Natural killer cell (primary cell): ENCODE data around the gene TMEM170B. TPM values are rescaled to one million over a fixed set of nuclear protein-coding genes. Genes with fewer than 3 reads are reported as not detected.

Experiments used
- ATAC-seq, 3 donors: fragments of 150-1000 bp in 2 of 3; fragments of 200-7000 bp in 1 of 3; cut with Tn5 transposase; 1 replicate in 1 of 3; 2 replicates in 2 of 3; pipeline ENCODE4 v1.10.0; 2021; ENCODE audit warnings: mild to moderate bottlenecking in 2 of 3, moderate library complexity in 2 of 3
- DNase-seq, 2 donors: peaks; one replicate each; pipeline versions ENCODE4 v3.0.0 to v3.0.0-alpha.2; 2013 to 2021; ENCODE audit warnings: mixed read lengths in 1 of 2
- H3K27ac ChIP-seq: one replicate; pipeline ENCODE4 v1.5.1; 2013; ENCODE audit warnings: mild to moderate bottlenecking, low read length
- H3K27me3 ChIP-seq: one replicate; pipeline ENCODE4 v1.6.1; 2013; ENCODE audit warnings: low read length; ENCODE audit not compliant: control insufficient read depth, insufficient read depth
- H3K36me3 ChIP-seq: one replicate; pipeline ENCODE4 v1.6.1; 2013; ENCODE audit warnings: low read length; ENCODE audit not compliant: control insufficient read depth, insufficient read depth
- H3K4me1 ChIP-seq: one replicate; pipeline ENCODE4 v1.6.1; 2013; ENCODE audit warnings: low read length; ENCODE audit not compliant: control insufficient read depth, insufficient read depth
- H3K4me3 ChIP-seq: one replicate; pipeline ENCODE4 v1.5.1; 2013; ENCODE audit warnings: low read length
- H3K9me3 ChIP-seq: one replicate; pipeline ENCODE4 v1.6.1; 2013; ENCODE audit warnings: low read length; ENCODE audit not compliant: control insufficient read depth, insufficient read depth
- H3K27ac Mint-ChIP-seq, 2 donors: one replicate each; pipeline ENCODE4 v1.8.0; 2022; ENCODE audit warnings: mild to moderate bottlenecking in 2 of 2, mixed read lengths in 2 of 2, moderate library complexity in 1 of 2
- H3K27me3 Mint-ChIP-seq, 2 donors: one replicate each; pipeline ENCODE4 v1.8.0; 2022; ENCODE audit warnings: low read depth in 2 of 2, mixed read lengths in 2 of 2
- H3K36me3 Mint-ChIP-seq: one replicate; pipeline ENCODE4 v1.8.0; 2022; ENCODE audit warnings: mixed read lengths
- H3K4me1 Mint-ChIP-seq, 2 donors: one replicate each; pipeline ENCODE4 v1.8.0; 2022; ENCODE audit warnings: mixed read lengths in 2 of 2
- H3K4me3 Mint-ChIP-seq: one replicate; pipeline ENCODE4 v1.8.0; 2022; ENCODE audit warnings: mild to moderate bottlenecking, moderate library complexity, mixed read lengths
- H3K9me3 Mint-ChIP-seq, 2 donors: one replicate each; pipeline ENCODE4 v1.8.0; 2022; ENCODE audit warnings: mixed read lengths in 2 of 2
- CTCF ChIP-seq: fragments of 200-600 bp; IDR thresholded peaks from one replicate; pipeline ENCODE4 v1.8.0; 2022; ENCODE audit warnings: antibody characterized with exemption
- WGBS: methylation state at CpG from one replicate; pipeline ENCODE4 v1.1.7; 2013; ENCODE audit warnings: missing lambda C conversion rate; ENCODE audit not compliant: insufficient coverage; 5-methylcytosine and 5-hydroxymethylcytosine counted together
- intact Hi-C: fragments of 100-400 bp; cut with micrococcal nuclease; formaldehyde crosslinking; loops from one replicate; pipeline ENCODE4 v1.14.2; 2022
- total RNA-seq, 4 donors: library from RNA; stranded (reverse); fragments of 120-200 nt in 1 of 4; gene quantifications; one replicate each; pipeline versions ENCODE4 v1.2.3 to v1.2.4, GENCODE V29; 2013 to 2022

The TMEM170B gene
- total RNA-seq, 3 donors from 2014 or later (not counting 1 experiment from before 2014, with no cell fraction given) = 1.8 to 3.6 (median 2.5) TPM

DNA sequence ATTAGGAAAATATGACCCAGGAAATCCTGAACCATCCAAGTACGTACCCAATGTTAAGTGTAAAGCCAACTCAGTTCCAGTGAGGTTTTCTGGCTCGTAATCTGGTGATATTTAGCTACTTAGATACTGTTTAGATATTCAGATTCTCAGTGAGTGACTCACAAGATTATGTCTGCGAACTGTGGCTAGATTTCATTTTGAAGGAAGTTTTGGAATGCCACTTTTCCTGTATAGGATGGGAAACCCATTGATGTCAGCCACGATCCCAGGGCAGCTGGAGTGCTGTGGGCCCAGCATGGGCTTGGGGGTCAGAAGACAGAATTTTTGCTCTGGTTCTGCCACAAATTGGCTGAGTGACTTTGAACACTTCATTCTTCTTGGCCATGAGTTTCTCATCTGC is 76.3 kb downstream of the TMEM170B start:
- 82% methylated on average over 4 of the region's 4 CpGs for WGBS
- H3K27ac Mint-ChIP-seq = no peak overlapping the region
- DNase-seq = no peak
- no peaks in the 10 kb centered on the region for H3K36me3 Mint-ChIP-seq
- H3K9me3 Mint-ChIP-seq = no peaks in the 10 kb centered on the region
- intact Hi-C loops = no loop called here
- ATAC-seq = no peak
- H3K4me1 Mint-ChIP-seq = no peaks in the 10 kb centered on the region
- Histone ChIP-seq H3K27me3 (no peaks in the 10 kb centered on the region), H3K4me1 (no peaks in the 10 kb centered on the region), H3K36me3 (no peaks in the 10 kb centered on the region), H3K27ac (no peak overlapping the region), H3K4me3 (no peak overlapping the region), H3K9me3 (no peaks in the 10 kb centered on the region)
- H3K4me3 Mint-ChIP-seq = no peak overlapping the region
- no peak for TF ChIP-seq CTCF
- peaks cover 0 to 2% of the 10 kb centered on the region in 2 donors for H3K27me3 Mint-ChIP-seq

- Histone ChIP-seq H3K4me1 (no peaks in the 10 kb centered on the region), H3K9me3 (no peaks in the 10 kb centered on the region), H3K27ac (no peak overlapping the region), H3K36me3 (no peaks in the 10 kb centered on the region), H3K27me3 (no peaks in the 10 kb centered on the region), H3K4me3 (no peak overlapping the region)
- no peak for TF ChIP-seq CTCF
- Mint-ChIP-seq H3K27me3 (no peaks in the 10 kb centered on the region), H3K4me1 (no peaks in the 10 kb centered on the region), H3K9me3 (no peaks in the 10 kb centered on the region), H3K36me3 (no peaks in the 10 kb centered on the region), H3K27ac (no peak overlapping the region), H3K4me3 (no peak overlapping the region)
- DNase-seq = no peak
- intact Hi-C loops = no loop called here
- WGBS = 96% methylated on average over 8 of the region's 10 CpGs
- ATAC-seq = no peak
These were observed 77.1 kb downstream of the TMEM170B start for GRCh38 chr6:11614534-11615213.

DNA sequence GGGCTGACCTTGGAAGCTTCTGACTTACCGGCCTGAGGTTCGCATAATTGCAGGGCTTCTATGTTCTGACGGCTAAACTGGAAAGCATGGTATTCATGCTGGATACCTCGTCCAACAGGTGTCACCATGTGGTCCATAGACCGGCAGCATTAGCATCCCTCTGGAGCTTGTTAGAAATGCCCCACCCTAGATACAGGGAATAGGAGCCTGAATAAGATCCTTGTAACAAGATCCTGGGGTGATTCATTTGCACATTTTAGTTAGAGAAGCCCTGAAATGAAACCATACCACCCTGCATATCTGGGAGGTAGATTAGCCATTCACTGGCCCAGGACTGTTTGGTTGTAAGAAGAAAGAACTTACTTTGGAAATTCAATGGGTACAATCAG is 77.7 kb downstream of the TMEM170B start:
- Mint-ChIP-seq H3K36me3 (no peaks in the 10 kb centered on the region), H3K4me1 (no peaks in the 10 kb centered on the region), H3K4me3 (no peak overlapping the region), H3K27me3 (no peaks in the 10 kb centered on the region), H3K9me3 (no peaks in the 10 kb centered on the region), H3K27ac (no peak overlapping the region)
- intact Hi-C loops = no loop called here
- TF ChIP-seq CTCF = no peak
- no peaks in the 10 kb centered on the region for H3K9me3 ChIP-seq
- no peak overlapping the region for H3K27ac ChIP-seq
- no peaks in the 10 kb centered on the region for H3K27me3 ChIP-seq
- ATAC-seq (no peak), DNase-seq (no peak)
- WGBS = 96% methylated on average over 5 of the region's 5 CpGs
- no peak overlapping the region for H3K4me3 ChIP-seq
- no peaks in the 10 kb centered on the region for H3K4me1 ChIP-seq
- H3K36me3 ChIP-seq = no peaks in the 10 kb centered on the region

- no peaks in the 10 kb centered on the region for H3K4me1 Mint-ChIP-seq
- Histone ChIP-seq H3K9me3 (no peaks in the 10 kb centered on the region), H3K4me1 (no peaks in the 10 kb centered on the region), H3K27me3 (no peaks in the 10 kb centered on the region), H3K36me3 (no peaks in the 10 kb centered on the region), H3K4me3 (no peak overlapping the region), H3K27ac (no peak overlapping the region)
- WGBS = 89% methylated on average over 5 of the region's 5 CpGs
- no peak for ATAC-seq
- no peak overlapping the region for H3K27ac Mint-ChIP-seq
- intact Hi-C loops = no loop called here
- H3K36me3 Mint-ChIP-seq = no peaks in the 10 kb centered on the region
- H3K27me3 Mint-ChIP-seq = no peaks in the 10 kb centered on the region
- DNase-seq = no peak
- no peaks in the 10 kb centered on the region for H3K9me3 Mint-ChIP-seq
- H3K4me3 Mint-ChIP-seq = no peak overlapping the region
- TF ChIP-seq CTCF = no peak
These were observed 78.7 kb downstream of the TMEM170B start for GRCh38 chr6:11616200-11616611.
